HCT116 (cell line): ENCODE measurements around the gene HPRT1. TPM values are rescaled to one million over a fixed set of nuclear protein-coding genes. Genes with fewer than 3 reads are reported as not detected.

Experiments
- ATAC-seq: fragments of 200-7000 bp; cut with Tn5 transposase; 2 replicates; pipeline ENCODE4 v1.9.1; 2020; ENCODE audit warnings: mild to moderate bottlenecking, moderate library complexity
- BruUV-seq: library from RNA; stranded (reverse); fragments of 400-500 nt; replicated peaks from 2 replicates; lab custom pipeline; 2021; lab: Mats Ljungman, UMichigan
- CTCF ChIA-PET: fragments of 300-600 bp; sonication (Branson Sonifier 250); formaldehyde crosslinking; loops from one replicate; lab custom pipeline; 2021; ENCODE audit warnings: antibody characterized with exemption; lab: Charles Lee
- POLR2A ChIA-PET: fragments of 300-600, 350-600 bp; sonication (Branson Sonifier 250); formaldehyde crosslinking; loops from one replicate; lab custom pipeline; 2021; ENCODE audit warnings: antibody characterized with exemption; lab: Charles Lee
- RAD21 ChIA-PET, 2 experiments: fragments of 300-600 bp; sonication (Branson Sonifier 250); formaldehyde crosslinking; loops; one replicate each; lab custom pipeline; 2023; ENCODE audit warnings: low total read pairs in 2 of 2; ENCODE audit not compliant: uncharacterized antibody in 2 of 2, unreplicated experiment in 2 of 2, low non-redundant PET in 1 of 2; lab: Charles Lee
- DNase-seq: peaks from one replicate; pipeline ENCODE4 v3.0.0-alpha.2; 2010; ENCODE audit warnings: low read depth, low spot score
- H2AFZ ChIP-seq: fragments of 200-600 bp; shearing (Covaris generic), sonication (generic); 2 replicates; pipeline ENCODE4 v1.6.1; 2017; ENCODE audit warnings: low read depth, mixed run types, mixed read lengths, antibody characterized with exemption, low read length; ENCODE audit not compliant: poor library complexity, severe bottlenecking
- H3K27ac ChIP-seq: 2 replicates; pipeline ENCODE4 v1.5.1; 2012; ENCODE audit warnings: low read depth, low read length
- H3K27me3 ChIP-seq: fragments of 200-600 bp; sonication (generic); 2 replicates; pipeline ENCODE4 v1.6.1; 2016; ENCODE audit warnings: mixed run types, low read length, mixed read lengths; ENCODE audit not compliant: insufficient read depth
- H3K36me3 ChIP-seq, 2 experiments: fragments of 200-500 bp in 1 of 2; fragments of 200-600 bp in 1 of 2; sonication (Bioruptor generic) in 1 of 2; sonication (generic) in 1 of 2; 2 replicates each; pipeline versions ENCODE4 v1.5.1 to v1.6.1; 2014 to 2016; ENCODE audit warnings: low read length in 2 of 2, inconsistent platforms in 1 of 2, mixed read lengths in 1 of 2, mixed run types in 1 of 2; ENCODE audit not compliant: insufficient read depth in 2 of 2, control insufficient read depth in 1 of 2
- H3K4me1 ChIP-seq, 2 experiments: fragments of 200-600 bp in 1 of 2; sonication (generic) in 1 of 2; 2 replicates each; pipeline versions ENCODE4 v1.5.1 to v1.6.1; 2012 to 2017; ENCODE audit warnings: low read length in 2 of 2, inconsistent platforms in 1 of 2, mild to moderate bottlenecking in 1 of 2, mixed read lengths in 1 of 2, mixed run types in 1 of 2, moderate library complexity in 1 of 2; ENCODE audit not compliant: insufficient read depth in 2 of 2, control insufficient read depth in 1 of 2
- H3K4me2 ChIP-seq: fragments of 200-600 bp; sonication (generic); 2 replicates; pipeline ENCODE4 v1.6.1; 2017; ENCODE audit warnings: mixed run types, low read length, mixed read lengths
- H3K4me3 ChIP-seq, 2 experiments: fragments of 200-600 bp in 1 of 2; sonication (generic) in 1 of 2; replicated peaks in 1 of 2; 2 replicates each; pipeline ENCODE4 v1.5.1; 2011 to 2016; ENCODE audit warnings: low read length in 2 of 2, control low read depth in 1 of 2, low read depth in 1 of 2, mild to moderate bottlenecking in 1 of 2, mixed read lengths in 1 of 2, mixed run types in 1 of 2
- H3K79me2 ChIP-seq: fragments of 200-600 bp; sonication (generic); 2 replicates; pipeline ENCODE4 v1.6.1; 2017; ENCODE audit warnings: mild to moderate bottlenecking, mixed run types, low read length, moderate library complexity, mixed read lengths; ENCODE audit not compliant: insufficient read depth
- H3K9ac ChIP-seq: fragments of 200-600 bp; sonication (generic); 2 replicates; pipeline ENCODE4 v1.6.1; 2016; ENCODE audit warnings: low read length, mixed read lengths
- H3K9me2 ChIP-seq: fragments of 200-600 bp; sonication (generic), shearing (Covaris generic); 2 replicates; pipeline ENCODE4 v1.6.1; 2017; ENCODE audit warnings: mixed run types, mild to moderate bottlenecking, moderate library complexity; ENCODE audit not compliant: insufficient read depth
- H3K9me3 ChIP-seq, 2 experiments: fragments of 200-500 bp in 1 of 2; fragments of 200-600 bp in 1 of 2; sonication (Bioruptor generic) in 1 of 2; sonication (generic) in 1 of 2; 2 replicates each; pipeline ENCODE4 v1.6.1; 2014 to 2017; ENCODE audit warnings: low read length in 2 of 2, mixed read lengths in 2 of 2, inconsistent platforms in 1 of 2, low read depth in 1 of 2, mild to moderate bottlenecking in 1 of 2, mixed run types in 1 of 2, moderate library complexity in 1 of 2; ENCODE audit not compliant: control insufficient read depth in 1 of 2, insufficient read depth in 1 of 2
- H4K20me1 ChIP-seq: fragments of 200-600 bp; sonication (generic), shearing (Covaris generic); 2 replicates; pipeline ENCODE4 v1.6.1; 2017; ENCODE audit warnings: mixed run types, mild to moderate bottlenecking, moderate library complexity; ENCODE audit not compliant: insufficient read depth
- ATF3 ChIP-seq: IDR thresholded peaks from 2 replicates; pipeline ENCODE4 v1.6.1; 2012
- CTCF ChIP-seq, 3 experiments: fragments of 200-600 bp in 1 of 3; sonication (generic) in 1 of 3; IDR thresholded peaks in 2 of 3; conservative IDR thresholded peaks in 1 of 3; 2 replicates each; pipeline ENCODE4 v1.5.1; 2012 to 2017; ENCODE audit warnings: low read depth in 2 of 3, low read length in 2 of 3, antibody characterized with exemption in 1 of 3, borderline replicate concordance in 1 of 3, control low read depth in 1 of 3, mild to moderate bottlenecking in 1 of 3, mixed read lengths in 1 of 3, mixed run types in 1 of 3, moderate library complexity in 1 of 3; ENCODE audit not compliant: insufficient read depth in 1 of 3
- JUND ChIP-seq: IDR thresholded peaks from 2 replicates; pipeline ENCODE4 v1.6.1; 2012
- POLR2AphosphoS5 ChIP-seq: IDR thresholded peaks from 2 replicates; pipeline ENCODE4 v1.6.1; 2011; ENCODE audit warnings: mild to moderate bottlenecking, low read depth, low read length, moderate library complexity
- RAD21 ChIP-seq: IDR thresholded peaks from 2 replicates; pipeline ENCODE4 v1.6.1; 2012; ENCODE audit warnings: low read depth, mild to moderate bottlenecking
- TCF7L2 ChIP-seq: IDR thresholded peaks from 2 replicates; pipeline ENCODE4 v1.7.0; 2011; ENCODE audit warnings: borderline replicate concordance, inconsistent platforms; ENCODE audit not compliant: insufficient read depth, insufficient read length; ENCODE audit errors: extremely low read depth
- ZFX ChIP-seq: fragments of 450-650 bp; IDR thresholded peaks from 2 replicates; pipeline ENCODE4 v1.6.1; 2017
- intact Hi-C: fragments of 100-400 bp; cut with micrococcal nuclease; formaldehyde crosslinking; loops from 2 replicates; pipeline ENCODE4 v1.10.0; 2022
- total RNA-seq: library from RNA; stranded (reverse); gene quantifications from one replicate; pipeline ENCODE4 v1.2.1, GENCODE V29; 2021; ENCODE audit not compliant: unreplicated experiment

Gene HPRT1
- total RNA-seq, 1 experiment from 2014 or later = 57.8 TPM

GRCh38 chrX:134513091-134513490 is 53.1 kb downstream of the HPRT1 start (continued):
- no peak for TF ChIP-seq CTCF (IDR thresholded peaks at IDR 0.05 in 2 of 3, conservative IDR thresholded peaks at IDR 0.05 in 1 of 3; ENCODE audit: borderline replicate concordance in 1 of 3, insufficient read depth in 1 of 3, low read depth in 2 of 3, low read length in 2 of 3)
- no peak for TF ChIP-seq POLR2AphosphoS5
- TF ChIP-seq ATF3 = no peak
- no peak for TF ChIP-seq RAD21

GRCh38 chrX:134520860-134521390 is 61.0 kb downstream of the HPRT1 start:
- RAD21 ChIA-PET = interaction anchor here in 1 of 2 experiments (0.7 kb wide), 1 partner anchor 228 kb away, joined by 4 read pairs; no protein-coding TSS in a partner anchor
- no TSS peak for BruUV-seq
- H2AFZ ChIP-seq = no peak overlapping the region
- TF ChIP-seq ATF3 = no peak
- TF ChIP-seq CTCF (IDR thresholded peaks at IDR 0.05 in 2 of 3, conservative IDR thresholded peaks at IDR 0.05 in 1 of 3; ENCODE audit: borderline replicate concordance in 1 of 3, insufficient read depth in 1 of 3, low read depth in 2 of 3, low read length in 2 of 3) = peak; percentile 53 to 61 (median 60); a peak in 5 of 6 replicates
- no peak for TF ChIP-seq JUND
- TF ChIP-seq TCF7L2 = no peak
- peak; percentile 83 for TF ChIP-seq RAD21
- TF ChIP-seq ZFX = no peak
- no peak overlapping the region for H3K9ac ChIP-seq
- H3K4me2 ChIP-seq = no peak overlapping the region
- H3K4me1 ChIP-seq = peaks cover 6 to 12% of the 10 kb centered on the region in 2 experiments; a peak in 3 of 4 replicates
- DNase-seq = peak; percentile 51
- H3K9me3 ChIP-seq = no peaks in the 10 kb centered on the region
- no peak overlapping the region for H3K27ac ChIP-seq
- no peaks in the 10 kb centered on the region for H3K27me3 ChIP-seq
- no peaks in the 10 kb centered on the region for H4K20me1 ChIP-seq
- no peaks in the 10 kb centered on the region for H3K36me3 ChIP-seq
- H3K4me3 ChIP-seq = no peak overlapping the region
- H3K9me2 ChIP-seq = no peaks in the 10 kb centered on the region
- H3K79me2 ChIP-seq = no peaks in the 10 kb centered on the region
- intact Hi-C loops = loop anchor here (2.0 to 5.0 kb wide), 2 partner anchors 242 to 261 kb away; no protein-coding TSS in a partner anchor
- ATAC-seq = peak; percentile 83
- CTCF ChIA-PET = interaction anchor here (0.6 to 1.1 kb wide), 10 partner anchors 10 to 387 kb away, joined by 3 to 14 read pairs (median 4); no protein-coding TSS in a partner anchor
- POLR2A ChIA-PET = no interaction called here
